OCI-LY3 (cell line): ENCODE data around the gene CPED1.

ENCODE experiments used
- H2AFZ ChIP-seq: fragments of 200-600, 300-600 bp; shearing (Covaris generic); 2 replicates; pipeline ENCODE4 v1.6.0; 2014; ENCODE audit warnings: antibody characterized with exemption, low read depth, low read length
- H3K27ac ChIP-seq: fragments of 200-600, 300-600 bp; sonication (generic); 2 replicates; pipeline ENCODE4 v1.5.1; 2014; ENCODE audit warnings: mild to moderate bottlenecking, low read length, moderate library complexity, mixed read lengths
- H3K27me3 ChIP-seq: fragments of 200-600, 300-600 bp; sonication (generic); 2 replicates; pipeline ENCODE4 v1.6.1; 2014; ENCODE audit warnings: low read depth, low read length, mixed read lengths
- H3K36me3 ChIP-seq: fragments of 200-600, 300-600 bp; sonication (generic); replicated peaks from 2 replicates; pipeline ENCODE3; 2014; ENCODE audit warnings: low read depth, low read length, mixed read lengths
- H3K4me1 ChIP-seq: fragments of 300-600, 200-600 bp; sonication (generic); 2 replicates; pipeline ENCODE4 v1.6.1; 2014; ENCODE audit warnings: low read length, mixed read lengths
- H3K4me2 ChIP-seq: fragments of 200-600, 300-600 bp; sonication (generic); 2 replicates; pipeline ENCODE4 v1.6.1; 2014; ENCODE audit warnings: low read length, mixed read lengths
- H3K4me3 ChIP-seq: fragments of 300-600, 200-600 bp; sonication (generic); 2 replicates; pipeline ENCODE4 v1.5.1; 2014; ENCODE audit warnings: antibody characterized with exemption, mild to moderate bottlenecking, low read length, moderate library complexity
- H3K79me2 ChIP-seq: fragments of 300-600, 200-600 bp; shearing (Covaris generic); 2 replicates; pipeline ENCODE4 v1.6.1; 2014; ENCODE audit warnings: mild to moderate bottlenecking, low read length, mixed read lengths
- H3K9ac ChIP-seq: fragments of 300-600, 200-600 bp; shearing (Covaris generic); 2 replicates; pipeline ENCODE4 v1.6.0; 2014; ENCODE audit warnings: mild to moderate bottlenecking, low read length, moderate library complexity
- H3K9me3 ChIP-seq: fragments of 200-600, 300-600 bp; shearing (Covaris generic); 2 replicates; pipeline ENCODE4 v1.6.1; 2014; ENCODE audit warnings: low read length, mixed read lengths; ENCODE audit not compliant: insufficient read depth
- H4K20me1 ChIP-seq: fragments of 200-600, 300-600 bp; sonication (generic); 2 replicates; pipeline ENCODE4 v1.6.1; 2016; ENCODE audit warnings: low read length, mixed read lengths; ENCODE audit not compliant: insufficient read depth
- CTCF ChIP-seq: fragments of 200-600, 300-600 bp; sonication (generic); IDR thresholded peaks from 2 replicates; pipeline ENCODE4 v1.5.1; 2014; ENCODE audit warnings: antibody characterized with exemption, low read length, low read depth
- EZH2phosphoT487 ChIP-seq: fragments of 200-600 bp; shearing (Covaris generic); IDR thresholded peaks from 2 replicates; pipeline ENCODE4 v1.6.1; 2018; ENCODE audit warnings: antibody characterized with exemption, mixed run types, low read depth

CPED1 gene

GRCh38 chr7:121153411-121153810 is 164.9 kb downstream of the CPED1 start:
- Histone ChIP-seq H3K4me1 (no peaks in the 10 kb centered on the region), H3K4me3 (no peak overlapping the region), H3K36me3 (no peaks in the 10 kb centered on the region), H3K9ac (no peak overlapping the region), H3K4me2 (no peak overlapping the region), H3K79me2 (no peaks in the 10 kb centered on the region), H3K27me3 (no peaks in the 10 kb centered on the region), H4K20me1 (no peaks in the 10 kb centered on the region), H2AFZ (no peak overlapping the region), H3K9me3 (no peaks in the 10 kb centered on the region), H3K27ac (no peak overlapping the region)
- TF ChIP-seq EZH2phosphoT487 (no peak), CTCF (no peak)

DNA sequence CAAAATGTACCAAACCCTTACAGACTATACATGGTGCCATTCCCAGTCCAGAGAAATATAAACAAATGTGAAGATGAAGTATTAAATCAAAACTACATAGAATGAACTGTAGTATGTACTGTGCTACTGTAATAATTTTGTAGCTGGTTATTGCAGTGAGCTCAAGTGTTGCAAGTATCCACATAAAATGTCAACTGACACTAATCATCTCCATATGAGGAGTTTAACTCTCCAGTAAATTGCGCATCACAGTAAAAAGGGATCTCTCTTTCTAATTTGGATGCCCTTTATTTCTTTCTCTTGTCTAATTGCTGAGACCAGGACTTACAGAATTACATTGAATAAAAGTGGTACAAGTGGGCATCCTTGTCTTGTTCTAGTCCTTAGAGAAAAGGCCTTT is 165.5 kb downstream of the CPED1 start:
- Histone ChIP-seq H3K4me3 (no peak overlapping the region), H3K9ac (no peak overlapping the region), H2AFZ (no peak overlapping the region), H3K27ac (no peak overlapping the region), H3K9me3 (no peaks in the 10 kb centered on the region), H3K4me1 (no peaks in the 10 kb centered on the region), H3K4me2 (no peak overlapping the region), H3K79me2 (no peaks in the 10 kb centered on the region), H3K27me3 (no peaks in the 10 kb centered on the region), H4K20me1 (no peaks in the 10 kb centered on the region), H3K36me3 (no peaks in the 10 kb centered on the region)
- no peak for TF ChIP-seq CTCF

DNA sequence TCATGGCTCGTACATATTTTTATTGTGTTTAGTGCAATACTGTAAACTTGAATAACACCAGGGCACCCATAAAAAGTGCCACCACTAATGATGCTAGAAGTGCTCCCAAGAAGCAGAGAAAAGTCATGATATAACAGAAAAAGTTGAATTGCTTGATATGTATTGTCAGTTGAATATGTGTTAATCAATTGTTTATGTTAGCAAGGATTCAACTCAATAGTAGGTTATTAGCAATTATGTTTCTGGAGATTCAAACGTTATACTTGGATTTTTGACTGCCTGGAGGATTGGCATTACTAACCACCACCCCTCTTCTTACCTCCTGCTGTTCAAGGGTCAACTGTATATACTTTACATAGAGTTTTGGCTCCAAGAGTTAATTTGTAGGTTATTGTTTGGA is 168.3 kb downstream of the CPED1 start:
- no peak overlapping the region for H3K27ac ChIP-seq
- H3K4me1 ChIP-seq, result no peaks in the 10 kb centered on the region
- H4K20me1 ChIP-seq, result no peaks in the 10 kb centered on the region
- no peaks in the 10 kb centered on the region for H3K36me3 ChIP-seq
- no peaks in the 10 kb centered on the region for H3K27me3 ChIP-seq
- TF ChIP-seq EZH2phosphoT487, result no peak
- TF ChIP-seq CTCF, result no peak
- H3K4me3 ChIP-seq, result no peak overlapping the region
- no peaks in the 10 kb centered on the region for H3K9me3 ChIP-seq
- H3K9ac ChIP-seq, result no peak overlapping the region
- no peak overlapping the region for H3K4me2 ChIP-seq
- no peaks in the 10 kb centered on the region for H3K79me2 ChIP-seq
- H2AFZ ChIP-seq, result no peak overlapping the region

- H3K4me1 ChIP-seq, result no peaks in the 10 kb centered on the region
- TF ChIP-seq EZH2phosphoT487 (no peak), CTCF (no peak)
- no peak overlapping the region for H3K27ac ChIP-seq
- no peaks in the 10 kb centered on the region for H4K20me1 ChIP-seq
- H3K79me2 ChIP-seq, result no peaks in the 10 kb centered on the region
- H3K27me3 ChIP-seq, result no peaks in the 10 kb centered on the region
- H3K9ac ChIP-seq, result no peak overlapping the region
- H3K4me3 ChIP-seq, result no peak overlapping the region
- H3K9me3 ChIP-seq, result no peaks in the 10 kb centered on the region
- H2AFZ ChIP-seq, result no peak overlapping the region
- no peaks in the 10 kb centered on the region for H3K36me3 ChIP-seq
- H3K4me2 ChIP-seq, result no peak overlapping the region
These were observed 168.8 kb downstream of the CPED1 start for GRCh38 chr7:121157341-121157751.
